ENCODE results near the gene PDP2.

- no peak for TF ChIP-seq CTCF (IDR thresholded peaks at IDR 0.05)
- no peak for TF ChIP-seq EP300 (IDR thresholded peaks at IDR 0.05)
These were observed 22.9 kb upstream of the PDP2 start for GRCh38 chr16:66857437-66857836.
